ENCODE data around the gene DCBLD1. TPM values are rescaled to one million over a fixed set of nuclear protein-coding genes. Genes with fewer than 3 reads are reported as not detected.

The DCBLD1 gene
- total RNA-seq, 2 donors from 2014 or later = 8.8 to 17.6 TPM

GRCh38 chr6:117548797-117549301 is 66.4 kb downstream of the DCBLD1 start:
- Histone ChIP-seq H3K36me3 (no peaks in the 10 kb centered on the region), H3K27me3 (replicated peaks; ENCODE audit: insufficient read depth) (no peaks in the 10 kb centered on the region), H3K4me1 (replicated peaks) (no peaks in the 10 kb centered on the region), H3K9me3 (no peaks in the 10 kb centered on the region), H3K4me3 (no peak overlapping the region), H3K27ac (no peak overlapping the region)
- no peak for DNase-seq (ENCODE audit: low spot score)
- intact Hi-C loops (cut with DNase I) = no loop called here
- TF ChIP-seq POLR2A (IDR thresholded peaks at IDR 0.05) (no peak), POLR2AphosphoS5 (IDR thresholded peaks at IDR 0.05) (no peak)
- TF ChIP-seq, protein P1, sequence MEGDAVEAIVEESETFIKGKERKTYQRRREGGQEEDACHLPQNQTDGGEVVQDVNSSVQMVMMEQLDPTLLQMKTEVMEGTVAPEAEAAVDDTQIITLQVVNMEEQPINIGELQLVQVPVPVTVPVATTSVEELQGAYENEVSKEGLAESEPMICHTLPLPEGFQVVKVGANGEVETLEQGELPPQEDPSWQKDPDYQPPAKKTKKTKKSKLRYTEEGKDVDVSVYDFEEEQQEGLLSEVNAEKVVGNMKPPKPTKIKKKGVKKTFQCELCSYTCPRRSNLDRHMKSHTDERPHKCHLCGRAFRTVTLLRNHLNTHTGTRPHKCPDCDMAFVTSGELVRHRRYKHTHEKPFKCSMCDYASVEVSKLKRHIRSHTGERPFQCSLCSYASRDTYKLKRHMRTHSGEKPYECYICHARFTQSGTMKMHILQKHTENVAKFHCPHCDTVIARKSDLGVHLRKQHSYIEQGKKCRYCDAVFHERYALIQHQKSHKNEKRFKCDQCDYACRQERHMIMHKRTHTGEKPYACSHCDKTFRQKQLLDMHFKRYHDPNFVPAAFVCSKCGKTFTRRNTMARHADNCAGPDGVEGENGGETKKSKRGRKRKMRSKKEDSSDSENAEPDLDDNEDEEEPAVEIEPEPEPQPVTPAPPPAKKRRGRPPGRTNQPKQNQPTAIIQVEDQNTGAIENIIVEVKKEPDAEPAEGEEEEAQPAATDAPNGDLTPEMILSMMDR (IDR thresholded peaks at IDR 0.05) = no peak
- 90% methylated on average over 8 of the region's 8 CpGs for WGBS

DNA sequence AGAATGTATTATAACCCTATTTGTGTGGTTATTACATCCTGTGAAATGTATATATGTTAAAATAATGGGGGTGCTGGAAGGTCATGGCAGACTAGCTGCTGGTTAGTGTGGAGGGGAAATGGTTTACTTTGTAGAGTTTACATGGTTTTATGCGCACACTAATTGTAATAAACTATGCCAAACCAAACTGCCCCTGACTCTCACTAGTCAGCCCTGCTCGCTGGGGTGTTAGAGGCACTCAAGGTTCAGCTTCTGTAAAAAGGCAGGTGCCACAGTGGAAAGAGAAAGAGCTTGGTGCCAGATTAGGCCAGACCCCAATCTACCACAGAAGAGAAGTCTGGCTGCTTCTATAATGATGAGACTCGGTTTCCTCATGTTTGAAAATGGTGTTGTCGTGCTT is 67.1 kb downstream of the DCBLD1 start:
- Histone ChIP-seq H3K27ac (no peak overlapping the region), H3K4me1 (replicated peaks) (no peaks in the 10 kb centered on the region), H3K27me3 (replicated peaks; ENCODE audit: insufficient read depth) (no peaks in the 10 kb centered on the region), H3K36me3 (no peaks in the 10 kb centered on the region), H3K9me3 (no peaks in the 10 kb centered on the region), H3K4me3 (no peak overlapping the region)
- DNase-seq (ENCODE audit: low spot score) = no peak
- intact Hi-C loops (cut with DNase I) = no loop called here
- 96% methylated on average over 4 of the region's 4 CpGs for WGBS
- TF ChIP-seq, protein P1 (IDR thresholded peaks at IDR 0.05) = no peak
- TF ChIP-seq POLR2A (IDR thresholded peaks at IDR 0.05) (no peak), POLR2AphosphoS5 (IDR thresholded peaks at IDR 0.05) (no peak)

DNA sequence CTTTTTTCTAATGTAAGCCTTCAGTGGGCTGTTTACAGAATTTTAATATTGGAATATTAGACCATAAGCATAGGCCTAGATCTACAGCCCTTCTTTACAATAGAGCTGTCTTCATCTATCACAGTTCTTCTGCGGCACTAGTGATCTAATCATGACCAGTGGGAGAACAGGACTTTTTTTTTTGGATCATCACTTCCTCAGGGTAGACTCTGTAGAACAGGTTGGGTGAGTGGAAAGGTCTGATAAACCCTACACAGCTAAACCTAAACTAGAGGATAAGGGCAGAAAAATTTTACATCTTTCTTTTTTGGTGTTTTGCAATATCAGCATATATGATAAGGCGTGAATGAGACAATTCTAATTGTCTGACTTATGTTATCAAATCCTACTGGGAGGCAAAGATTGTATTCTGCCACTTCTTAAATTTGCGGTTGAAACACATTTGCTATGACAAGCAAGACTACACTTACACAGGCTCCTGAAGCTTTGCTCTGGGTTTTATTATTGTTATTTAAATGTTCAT is 67.7 kb downstream of the DCBLD1 start:
- Histone ChIP-seq H3K9me3 (no peaks in the 10 kb centered on the region), H3K36me3 (no peaks in the 10 kb centered on the region), H3K27me3 (replicated peaks; ENCODE audit: insufficient read depth) (no peaks in the 10 kb centered on the region), H3K4me1 (replicated peaks) (no peaks in the 10 kb centered on the region), H3K27ac (no peak overlapping the region), H3K4me3 (no peak overlapping the region)
- no peak for DNase-seq (ENCODE audit: low spot score)
- intact Hi-C loops (cut with DNase I) = no loop called here
- WGBS = 92% methylated on average over 3 of the region's 3 CpGs
- TF ChIP-seq POLR2A (IDR thresholded peaks at IDR 0.05) (no peak), POLR2AphosphoS5 (IDR thresholded peaks at IDR 0.05) (no peak)
- TF ChIP-seq, protein P1 (IDR thresholded peaks at IDR 0.05) = no peak

DNA sequence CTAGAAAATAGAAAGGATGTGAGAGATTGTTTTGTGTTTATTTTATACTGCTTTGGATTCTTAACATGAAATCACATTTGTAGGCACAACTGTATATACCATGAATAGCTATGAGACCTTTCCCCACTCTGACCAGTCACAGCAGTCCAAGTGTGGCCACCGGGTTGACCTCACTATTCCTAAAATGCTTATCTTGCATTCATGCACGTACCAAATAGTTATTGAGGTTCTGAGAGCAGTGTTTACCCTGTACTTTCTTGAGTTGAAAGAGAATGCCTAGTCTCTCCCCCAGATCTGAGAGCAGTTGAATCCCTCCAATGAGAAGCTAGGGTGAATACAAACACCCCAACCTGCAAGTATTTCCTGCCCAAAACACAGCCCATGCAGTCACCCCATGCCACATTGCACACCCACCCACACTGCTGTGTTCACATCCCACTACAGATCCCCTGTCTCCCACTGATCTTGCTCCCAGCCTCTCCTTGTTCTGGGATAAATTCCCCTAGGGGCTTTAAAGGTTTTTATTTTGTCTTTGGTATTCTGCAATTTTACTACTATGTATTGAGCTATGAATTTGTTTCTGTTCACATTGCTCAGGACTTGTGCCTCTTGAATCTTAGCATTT is 68.3 kb downstream of the DCBLD1 start:
- Histone ChIP-seq H3K4me3 (no peak overlapping the region), H3K36me3 (no peaks in the 10 kb centered on the region), H3K27me3 (replicated peaks; ENCODE audit: insufficient read depth) (no peaks in the 10 kb centered on the region), H3K4me1 (replicated peaks) (no peaks in the 10 kb centered on the region), H3K9me3 (no peaks in the 10 kb centered on the region), H3K27ac (no peak overlapping the region)
- intact Hi-C loops (cut with DNase I) = no loop called here
- TF ChIP-seq, protein P1 (IDR thresholded peaks at IDR 0.05) = no peak
- TF ChIP-seq POLR2AphosphoS5 (IDR thresholded peaks at IDR 0.05) (no peak), POLR2A (IDR thresholded peaks at IDR 0.05) (no peak)
- WGBS = 73% methylated on average over 2 of the region's 2 CpGs
- DNase-seq (ENCODE audit: low spot score) = no peak

DNA sequence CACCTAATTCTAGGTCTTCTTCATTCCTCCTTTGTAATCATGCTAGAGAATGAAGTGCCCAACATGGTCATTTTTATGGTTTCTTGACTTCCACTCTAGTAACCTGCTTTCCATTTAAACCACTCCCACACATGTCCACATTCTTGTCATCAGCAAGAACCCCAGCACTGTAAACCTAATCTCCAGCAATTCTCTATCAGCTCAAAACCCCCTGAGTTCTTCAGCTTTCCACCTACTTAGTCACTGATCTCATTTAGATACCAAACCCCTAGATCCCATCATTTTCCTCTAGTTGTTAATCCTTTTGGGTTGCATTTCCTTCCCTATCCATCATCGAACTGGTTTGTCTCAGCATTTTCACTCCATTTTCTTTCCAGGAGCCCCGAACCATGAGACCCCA is 70.1 kb downstream of the DCBLD1 start:
- H3K4me1 ChIP-seq (replicated peaks) = no peaks in the 10 kb centered on the region
- H3K27me3 ChIP-seq (replicated peaks; ENCODE audit: insufficient read depth) = no peaks in the 10 kb centered on the region
- no peak overlapping the region for H3K4me3 ChIP-seq
- no peak for TF ChIP-seq POLR2AphosphoS5 (IDR thresholded peaks at IDR 0.05)
- TF ChIP-seq POLR2A (IDR thresholded peaks at IDR 0.05) = no peak
- TF ChIP-seq, protein P1 (IDR thresholded peaks at IDR 0.05) = no peak
- no peak overlapping the region for H3K27ac ChIP-seq
- H3K9me3 ChIP-seq = no peaks in the 10 kb centered on the region
- intact Hi-C loops (cut with DNase I) = no loop called here
- no peaks in the 10 kb centered on the region for H3K36me3 ChIP-seq
- no peak for DNase-seq (ENCODE audit: low spot score)
- WGBS = 90% methylated on average over 2 of the region's 2 CpGs

Data from prostate gland (tissue), 2 donors.